A549 (cell line): ENCODE measurements around the gene HADHA.

Experiments
- CTCF ChIP-seq: fragments of >200 bp; sonication (Bioruptor Twin); formaldehyde crosslinking; IDR thresholded peaks from 3 replicates; pipeline ENCODE4 v1.5.1; 2016
- EHF ChIP-seq: fragments of 250-450 bp; sonication (Bioruptor Pico); IDR thresholded peaks from 2 replicates; pipeline ENCODE4 v1.5.0; 2020; ENCODE audit warnings: mild to moderate bottlenecking
- FOSL2 ChIP-seq, 2 experiments: fragments of 450-650 bp in 1 of 2; fragments of >200 bp in 1 of 2; sonication (Bioruptor Twin) in 1 of 2; formaldehyde crosslinking; IDR thresholded peaks; 2 replicates each; pipeline versions ENCODE4 v1.5.0 to v1.6.1; 2016 to 2020; ENCODE audit warnings: mild to moderate bottlenecking in 1 of 2, moderate library complexity in 1 of 2
- HMGXB4 ChIP-seq: fragments of 250-450 bp; sonication (Bioruptor Pico); IDR thresholded peaks from 2 replicates; pipeline ENCODE4 v1.5.0; 2021; ENCODE audit warnings: mild to moderate bottlenecking, moderate library complexity, borderline replicate concordance
- REST ChIP-seq: fragments of 200-600 bp; sonication (generic); IDR thresholded peaks from 2 replicates; pipeline ENCODE4 v1.6.1; 2016; ENCODE audit warnings: antibody characterized with exemption, mild to moderate bottlenecking, moderate library complexity

GRCh38 chr2:26215833-26216232 is 28.6 kb downstream of the HADHA start:
- TF ChIP-seq CTCF (no peak), EHF (CRISPR knock-in tag) (no peak), HMGXB4 (no peak), FOSL2 (IDR thresholded peaks at IDR 0.05) (no peak), FOSL2 (CRISPR knock-in tag; IDR thresholded peaks at IDR 0.05) (no peak), REST (no peak)
